ENCODE results near the gene TRERF1.

TRERF1 gene

DNA sequence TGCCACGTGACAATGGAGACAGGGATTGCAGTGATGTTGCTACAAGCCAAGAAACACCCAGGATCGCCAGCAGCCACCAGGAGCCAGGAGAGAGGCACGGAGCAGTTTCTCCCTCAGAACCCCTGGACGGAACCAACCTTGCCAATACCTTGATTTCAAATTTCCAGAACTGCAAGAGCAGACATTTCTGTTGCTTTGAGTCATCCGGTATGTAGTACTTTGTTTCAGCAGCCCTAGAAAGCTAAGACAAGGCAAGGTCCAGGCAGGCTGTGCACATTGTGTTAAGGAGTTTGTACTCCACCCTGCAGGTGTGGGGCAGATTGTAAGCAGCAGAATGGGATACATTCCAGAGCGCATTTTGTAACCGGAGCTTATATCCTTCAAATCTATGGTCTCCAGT, 48.3 kb downstream of the TRERF1 start:
- Histone ChIP-seq H3K36me3 (ENCODE audit: insufficient read depth, low read length) (no peaks in the 10 kb centered on the region), H3K27ac (ENCODE audit: low read depth, low read length) (no peak overlapping the region), H3K9ac (ENCODE audit: low read length) (no peak overlapping the region), H3K4me1 (ENCODE audit: insufficient read depth, low read length) (peaks cover 16% of the 10 kb centered on the region), H3K4me3 (ENCODE audit: low read depth in 1 of 2, low read length in 2 of 2) (no peak overlapping the region), H3K27me3 (ENCODE audit: control insufficient read depth in 1 of 2, insufficient read depth in 2 of 2, low read length in 2 of 2) (no peaks in the 10 kb centered on the region), H3K9me3 (ENCODE audit: low read length) (no peaks in the 10 kb centered on the region)

DNA sequence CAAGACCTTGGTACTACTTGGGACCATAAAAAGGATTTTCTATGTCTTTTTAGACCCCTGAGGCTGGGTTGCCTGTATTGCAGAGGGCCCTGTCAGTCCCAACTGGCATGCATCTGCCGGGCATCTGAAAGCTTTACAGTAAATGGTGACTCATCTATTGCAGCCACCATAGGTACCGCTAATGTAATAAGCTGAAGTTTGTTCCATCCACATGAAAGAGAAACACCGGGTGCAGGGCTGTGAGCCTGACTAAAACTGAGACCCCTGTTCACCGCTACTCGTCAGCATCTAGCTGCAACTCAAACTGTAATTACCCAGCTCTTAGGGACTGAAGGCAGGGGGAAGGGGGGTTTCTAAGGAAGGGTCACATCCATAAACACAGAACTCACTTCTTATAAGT, 49.5 kb downstream of the TRERF1 start:
- Histone ChIP-seq H3K4me1 (ENCODE audit: insufficient read depth, low read length) (peaks cover 16% of the 10 kb centered on the region), H3K27me3 (ENCODE audit: control insufficient read depth in 1 of 2, insufficient read depth in 2 of 2, low read length in 2 of 2) (no peaks in the 10 kb centered on the region), H3K4me3 (ENCODE audit: low read depth in 1 of 2, low read length in 2 of 2) (no peak overlapping the region), H3K27ac (ENCODE audit: low read depth, low read length) (no peak overlapping the region), H3K9ac (ENCODE audit: low read length) (no peak overlapping the region), H3K36me3 (ENCODE audit: insufficient read depth, low read length) (no peaks in the 10 kb centered on the region), H3K9me3 (ENCODE audit: low read length) (no peaks in the 10 kb centered on the region)

DNA sequence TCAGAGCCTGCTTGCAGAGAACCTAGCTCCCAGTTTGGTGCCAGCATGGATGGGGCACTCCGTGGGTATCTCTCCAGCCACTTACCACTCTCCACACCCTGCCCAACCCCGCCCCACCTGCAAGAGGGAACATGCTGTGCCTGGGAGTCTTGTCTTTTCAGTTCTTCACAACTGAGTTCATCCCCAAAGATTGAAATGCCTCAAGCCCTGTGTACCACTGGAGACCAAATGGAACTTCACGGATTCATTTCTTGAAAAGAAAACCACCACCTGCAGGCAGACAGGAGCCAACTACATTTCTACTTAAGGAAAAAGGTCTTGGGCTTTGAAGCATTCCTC, 50.1 kb downstream of the TRERF1 start:
- Histone ChIP-seq H3K27ac (ENCODE audit: low read depth, low read length) (no peak overlapping the region), H3K27me3 (ENCODE audit: control insufficient read depth in 1 of 2, insufficient read depth in 2 of 2, low read length in 2 of 2) (no peaks in the 10 kb centered on the region), H3K4me1 (ENCODE audit: insufficient read depth, low read length) (peaks cover 11% of the 10 kb centered on the region), H3K4me3 (ENCODE audit: low read depth in 1 of 2, low read length in 2 of 2) (no peak overlapping the region), H3K9ac (ENCODE audit: low read length) (no peak overlapping the region), H3K9me3 (ENCODE audit: low read length) (no peaks in the 10 kb centered on the region), H3K36me3 (ENCODE audit: insufficient read depth, low read length) (no peaks in the 10 kb centered on the region)

DNA sequence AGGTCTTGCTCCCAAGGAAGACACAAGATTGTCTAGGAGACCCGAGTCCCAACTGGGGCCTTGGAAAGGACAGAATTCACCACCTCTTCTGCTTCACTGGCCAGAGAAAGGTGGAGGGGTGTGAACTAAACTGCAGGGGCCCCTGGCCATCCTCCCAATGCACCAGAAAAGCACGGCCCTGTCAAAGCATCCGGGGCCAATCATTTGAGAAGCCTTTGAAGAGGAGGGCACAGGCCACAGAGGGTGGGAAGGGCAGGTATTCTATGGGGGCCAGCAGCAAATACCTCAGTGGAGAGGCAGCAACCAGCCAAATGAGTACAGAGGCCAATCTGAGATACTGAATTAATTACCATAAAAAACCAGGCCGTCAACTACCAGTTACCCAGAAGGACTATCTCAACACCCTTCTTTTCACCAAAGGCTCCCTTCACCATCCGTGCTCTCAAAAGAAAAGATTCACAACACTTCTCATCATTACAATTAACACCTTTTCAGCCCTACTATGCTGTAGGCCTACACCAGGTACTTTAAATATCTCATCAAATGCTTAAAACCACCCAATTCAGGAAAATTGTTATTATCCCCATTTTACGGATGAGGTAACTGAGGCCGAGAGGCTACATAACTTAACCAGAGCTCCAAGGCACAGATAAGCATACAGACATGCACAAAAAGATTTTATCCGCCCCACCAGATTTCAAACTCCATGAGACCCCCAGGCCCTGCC, 50.7 kb downstream of the TRERF1 start:
- no peak overlapping the region for H3K27ac ChIP-seq (ENCODE audit: low read depth, low read length)
- no peak overlapping the region for H3K9ac ChIP-seq (ENCODE audit: low read length)
- H3K27me3 ChIP-seq (ENCODE audit: control insufficient read depth in 1 of 2, insufficient read depth in 2 of 2, low read length in 2 of 2) = no peaks in the 10 kb centered on the region
- H3K9me3 ChIP-seq (ENCODE audit: low read length) = no peaks in the 10 kb centered on the region
- H3K4me1 ChIP-seq (ENCODE audit: insufficient read depth, low read length) = peaks cover 11% of the 10 kb centered on the region
- H3K4me3 ChIP-seq (ENCODE audit: low read depth in 1 of 2, low read length in 2 of 2) = no peak overlapping the region
- H3K36me3 ChIP-seq (ENCODE audit: insufficient read depth, low read length) = no peaks in the 10 kb centered on the region

DNA sequence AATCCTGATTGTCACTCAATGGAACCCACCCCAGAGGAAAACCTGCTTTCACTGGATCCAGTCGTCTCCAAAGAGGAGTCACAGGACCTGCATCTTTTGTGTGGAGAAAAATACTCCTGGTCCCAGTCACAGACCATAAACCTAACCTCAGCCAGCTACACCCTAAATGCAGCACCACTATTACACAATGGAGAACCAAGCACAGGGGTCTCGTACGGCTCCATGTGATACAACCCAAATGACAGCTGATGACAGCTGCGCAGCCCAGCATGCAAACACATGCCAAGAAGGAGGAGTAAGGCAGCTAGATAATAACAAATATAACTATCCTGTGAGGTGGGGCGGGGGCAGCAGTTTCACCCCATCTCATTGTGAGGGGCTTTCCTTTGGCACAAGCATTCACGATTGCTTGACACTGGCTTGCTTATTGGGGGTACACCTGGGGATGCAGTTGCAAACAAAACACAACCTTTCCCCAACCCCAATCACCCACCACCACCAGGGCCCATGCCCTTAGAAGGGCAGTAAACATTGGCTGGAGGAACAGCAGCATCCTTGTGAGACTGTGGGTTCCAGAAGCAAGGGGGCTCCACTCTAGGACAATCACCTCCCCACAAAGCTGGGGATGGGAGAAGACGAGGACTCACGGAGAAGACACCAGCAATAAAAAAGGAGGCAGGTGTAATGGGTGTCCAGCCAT, 51.5 kb downstream of the TRERF1 start:
- no peak overlapping the region for H3K27ac ChIP-seq (ENCODE audit: low read depth, low read length)
- H3K9ac ChIP-seq (ENCODE audit: low read length) = no peak overlapping the region
- no peak overlapping the region for H3K4me3 ChIP-seq (ENCODE audit: low read depth in 1 of 2, low read length in 2 of 2)
- no peaks in the 10 kb centered on the region for H3K27me3 ChIP-seq (ENCODE audit: control insufficient read depth in 1 of 2, insufficient read depth in 2 of 2, low read length in 2 of 2)
- H3K9me3 ChIP-seq (ENCODE audit: low read length) = no peaks in the 10 kb centered on the region
- peaks cover 11% of the 10 kb centered on the region for H3K4me1 ChIP-seq (ENCODE audit: insufficient read depth, low read length)
- H3K36me3 ChIP-seq (ENCODE audit: insufficient read depth, low read length) = no peaks in the 10 kb centered on the region

DNA sequence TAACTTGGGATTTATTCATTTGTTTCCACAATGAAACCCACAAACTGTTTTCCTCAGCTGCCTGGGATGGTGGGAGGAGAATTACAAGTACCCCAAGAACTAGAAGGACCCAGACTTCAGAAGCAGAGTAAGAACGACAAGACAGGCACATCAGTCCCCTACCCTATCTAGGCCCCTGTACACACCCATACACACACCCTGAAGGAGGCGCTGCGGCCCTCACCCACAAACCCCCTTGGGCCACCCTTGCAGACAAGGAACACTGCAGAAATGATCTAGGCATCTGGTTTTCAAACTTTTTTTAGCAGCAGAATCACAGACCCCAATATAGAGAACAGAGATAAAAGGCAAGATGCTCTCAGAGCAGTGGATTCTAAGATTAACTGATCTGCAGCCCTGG, 55.0 kb downstream of the TRERF1 start:
- Histone ChIP-seq H3K27me3 (ENCODE audit: control insufficient read depth in 1 of 2, insufficient read depth in 2 of 2, low read length in 2 of 2) (no peaks in the 10 kb centered on the region), H3K9ac (ENCODE audit: low read length) (no peak overlapping the region), H3K4me1 (ENCODE audit: insufficient read depth, low read length) (no peaks in the 10 kb centered on the region), H3K27ac (ENCODE audit: low read depth, low read length) (no peak overlapping the region), H3K4me3 (ENCODE audit: low read depth in 1 of 2, low read length in 2 of 2) (no peak overlapping the region), H3K9me3 (ENCODE audit: low read length) (no peaks in the 10 kb centered on the region), H3K36me3 (ENCODE audit: insufficient read depth, low read length) (no peaks in the 10 kb centered on the region)

DNA sequence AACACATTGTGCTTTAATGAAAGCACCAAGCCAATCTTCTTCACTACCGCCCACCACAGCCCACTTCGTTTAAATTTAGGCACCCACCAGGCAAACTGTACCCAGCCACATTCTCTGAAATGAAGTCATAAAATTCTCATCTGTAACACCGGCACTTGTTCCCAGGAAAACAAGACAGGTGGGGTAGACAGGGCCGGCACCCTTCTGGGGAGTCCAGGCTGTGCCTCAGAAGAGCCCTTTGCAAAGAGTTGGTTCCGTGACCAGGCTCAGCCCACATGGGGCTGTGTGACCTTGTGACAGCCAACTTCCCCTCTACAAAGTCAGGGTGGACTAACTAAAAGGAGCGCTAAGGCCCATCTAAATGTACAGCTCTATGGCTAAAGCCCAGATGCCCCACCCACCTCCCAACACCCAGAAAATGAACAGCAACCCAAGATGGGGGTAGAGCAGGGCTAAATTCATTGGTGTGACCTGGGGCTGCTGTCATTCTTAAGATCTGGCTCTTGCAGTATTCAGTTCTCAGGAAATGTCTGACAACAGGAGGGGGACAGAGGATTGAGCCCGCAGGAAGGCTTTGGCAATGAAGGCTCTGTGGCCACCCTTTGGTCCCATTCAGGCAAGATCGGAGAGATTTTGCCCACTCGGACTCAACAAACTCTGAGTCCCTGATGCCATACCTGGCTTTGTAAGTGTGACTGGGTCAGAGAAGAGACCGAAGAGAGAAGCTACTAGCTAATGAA, 56.7 kb downstream of the TRERF1 start:
- no peaks in the 10 kb centered on the region for H3K4me1 ChIP-seq (ENCODE audit: insufficient read depth, low read length)

DNA sequence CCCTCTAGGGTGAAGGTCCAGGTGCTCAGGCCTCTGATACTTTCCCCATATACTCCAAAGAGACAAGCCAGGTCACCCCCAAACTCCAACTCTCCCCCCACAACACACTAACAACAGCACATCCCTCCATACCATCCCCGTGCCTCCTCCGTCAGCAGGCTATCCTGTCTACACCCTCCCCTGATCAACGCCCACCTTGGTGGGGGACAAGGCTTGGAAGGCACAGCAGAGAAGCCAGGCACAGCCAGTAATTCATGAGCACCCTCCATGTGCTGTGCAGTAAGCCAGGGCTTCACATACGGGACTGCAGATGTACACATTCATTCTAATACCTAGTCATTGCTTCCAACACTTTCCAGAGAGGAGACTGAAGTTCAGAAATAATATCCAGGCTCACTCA, 57.6 kb downstream of the TRERF1 start:
- no peak overlapping the region for H3K9ac ChIP-seq (ENCODE audit: low read length)
- H3K27me3 ChIP-seq (ENCODE audit: control insufficient read depth in 1 of 2, insufficient read depth in 2 of 2, low read length in 2 of 2) = no peaks in the 10 kb centered on the region
- no peaks in the 10 kb centered on the region for H3K4me1 ChIP-seq (ENCODE audit: insufficient read depth, low read length)
- no peak overlapping the region for H3K27ac ChIP-seq (ENCODE audit: low read depth, low read length)
- H3K36me3 ChIP-seq (ENCODE audit: insufficient read depth, low read length) = no peaks in the 10 kb centered on the region
- H3K9me3 ChIP-seq (ENCODE audit: low read length) = no peaks in the 10 kb centered on the region
- no peak overlapping the region for H3K4me3 ChIP-seq (ENCODE audit: low read depth in 1 of 2, low read length in 2 of 2)

More for the DNA sequence above, 56.7 kb downstream of the TRERF1 start:
- H3K9ac ChIP-seq (ENCODE audit: low read length) = no peak overlapping the region
- no peaks in the 10 kb centered on the region for H3K27me3 ChIP-seq (ENCODE audit: control insufficient read depth in 1 of 2, insufficient read depth in 2 of 2, low read length in 2 of 2)
- H3K27ac ChIP-seq (ENCODE audit: low read depth, low read length) = no peak overlapping the region
- H3K36me3 ChIP-seq (ENCODE audit: insufficient read depth, low read length) = no peaks in the 10 kb centered on the region
- H3K9me3 ChIP-seq (ENCODE audit: low read length) = no peaks in the 10 kb centered on the region
- no peak overlapping the region for H3K4me3 ChIP-seq (ENCODE audit: low read depth in 1 of 2, low read length in 2 of 2)

DNA sequence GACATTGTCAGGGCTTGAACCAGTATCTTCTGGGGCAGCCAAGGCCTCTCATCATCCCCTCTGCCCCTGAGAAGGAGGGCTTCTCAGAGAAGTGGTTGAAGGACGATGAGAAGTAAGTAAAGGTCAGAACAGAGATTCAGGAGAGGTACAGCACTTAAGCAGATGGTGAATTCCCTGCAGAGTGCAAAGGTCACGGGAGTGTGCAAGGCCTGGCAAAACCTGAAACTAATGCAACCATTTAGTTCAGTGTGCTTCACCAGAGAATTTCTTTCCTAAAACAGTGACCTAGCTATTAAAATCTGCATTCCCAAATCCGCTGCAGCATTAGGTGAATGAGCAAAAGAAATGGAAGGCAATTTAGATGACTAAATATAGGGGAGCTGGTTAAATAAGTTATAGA, 58.4 kb downstream of the TRERF1 start:
- no peaks in the 10 kb centered on the region for H3K9me3 ChIP-seq (ENCODE audit: low read length)
- H3K27ac ChIP-seq (ENCODE audit: low read depth, low read length) = no peak overlapping the region
- H3K27me3 ChIP-seq (ENCODE audit: control insufficient read depth in 1 of 2, insufficient read depth in 2 of 2, low read length in 2 of 2) = no peaks in the 10 kb centered on the region
- no peaks in the 10 kb centered on the region for H3K4me1 ChIP-seq (ENCODE audit: insufficient read depth, low read length)
- H3K36me3 ChIP-seq (ENCODE audit: insufficient read depth, low read length) = no peaks in the 10 kb centered on the region
- no peak overlapping the region for H3K9ac ChIP-seq (ENCODE audit: low read length)
- H3K4me3 ChIP-seq (ENCODE audit: low read depth in 1 of 2, low read length in 2 of 2) = no peak overlapping the region

DNA sequence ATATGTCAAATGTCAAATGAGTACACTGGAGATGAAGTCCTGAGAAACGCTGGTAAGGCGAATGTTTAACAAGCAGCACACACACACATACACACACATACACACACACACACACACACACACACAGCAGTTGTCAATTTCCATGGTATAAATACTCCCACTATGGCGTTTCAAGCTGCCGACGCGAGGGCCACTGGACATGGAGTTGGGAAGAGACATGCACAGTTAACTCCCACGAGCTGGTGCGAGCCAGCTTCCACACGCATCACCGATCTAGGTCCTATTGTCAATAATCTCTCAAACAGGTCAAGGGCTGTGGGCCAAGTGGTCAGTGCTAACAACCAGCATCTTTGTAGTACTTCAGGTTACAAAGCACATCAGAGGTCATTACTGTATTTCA, 58.9 kb downstream of the TRERF1 start:
- no peak overlapping the region for H3K9ac ChIP-seq (ENCODE audit: low read length)
- no peaks in the 10 kb centered on the region for H3K27me3 ChIP-seq (ENCODE audit: control insufficient read depth in 1 of 2, insufficient read depth in 2 of 2, low read length in 2 of 2)
- no peak overlapping the region for H3K27ac ChIP-seq (ENCODE audit: low read depth, low read length)
- H3K4me1 ChIP-seq (ENCODE audit: insufficient read depth, low read length) = no peaks in the 10 kb centered on the region
- H3K36me3 ChIP-seq (ENCODE audit: insufficient read depth, low read length) = no peaks in the 10 kb centered on the region
- H3K4me3 ChIP-seq (ENCODE audit: low read depth in 1 of 2, low read length in 2 of 2) = no peak overlapping the region
- no peaks in the 10 kb centered on the region for H3K9me3 ChIP-seq (ENCODE audit: low read length)

DNA sequence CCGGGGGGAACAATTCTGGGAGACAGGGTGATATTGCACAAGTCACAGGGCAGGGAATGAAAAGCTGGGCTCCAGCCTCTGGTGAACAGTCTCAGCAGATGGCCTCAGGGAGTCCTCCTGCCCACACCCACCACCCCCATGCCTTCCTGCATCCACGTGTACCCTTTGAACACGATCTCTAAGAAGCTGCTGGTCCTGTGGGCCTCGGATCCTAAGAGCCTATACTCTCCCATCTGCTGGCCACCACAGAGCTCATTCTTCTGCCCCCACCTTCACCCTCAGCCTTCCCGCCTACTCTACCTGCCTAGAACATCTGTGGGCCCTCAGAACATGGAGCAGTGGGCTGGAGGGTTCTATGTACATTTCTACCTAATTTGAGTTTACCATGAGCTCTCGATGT, 60.3 kb downstream of the TRERF1 start:
- Histone ChIP-seq H3K4me1 (ENCODE audit: insufficient read depth, low read length) (no peaks in the 10 kb centered on the region), H3K27ac (ENCODE audit: low read depth, low read length) (no peak overlapping the region), H3K9ac (ENCODE audit: low read length) (no peak overlapping the region), H3K36me3 (ENCODE audit: insufficient read depth, low read length) (no peaks in the 10 kb centered on the region), H3K27me3 (ENCODE audit: control insufficient read depth in 1 of 2, insufficient read depth in 2 of 2, low read length in 2 of 2) (no peaks in the 10 kb centered on the region), H3K9me3 (ENCODE audit: low read length) (no peaks in the 10 kb centered on the region), H3K4me3 (ENCODE audit: low read depth in 1 of 2, low read length in 2 of 2) (no peak overlapping the region)

Measured in muscle layer of colon (tissue), 2 donors.